Measurements from ENCODE around the gene CCDC116.
"Not testable (repeated sequence)": the region's sequence is repeated elsewhere in the genome, so short reads cannot be mapped to it uniquely, and the experiment has no call there.

CCDC116 gene

DNA sequence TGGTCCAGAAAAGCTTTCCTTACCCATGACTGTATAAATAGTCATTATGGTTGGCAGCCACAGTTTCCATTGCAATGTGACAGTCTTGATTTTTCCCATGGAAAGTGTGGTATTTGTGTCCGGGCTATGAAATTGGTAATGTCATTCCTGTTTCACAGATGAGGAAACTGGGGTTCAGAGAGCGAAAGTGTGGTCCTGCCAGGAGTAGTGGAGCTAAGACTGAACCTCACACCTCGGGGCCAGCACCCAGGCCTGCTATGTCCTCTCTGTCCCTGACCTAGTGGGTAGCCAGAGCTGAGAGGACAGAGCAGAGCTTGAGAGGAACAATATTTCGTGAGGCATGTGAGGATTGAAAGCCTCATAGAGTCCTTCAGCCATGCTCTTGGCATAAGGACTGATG, 1.5 kb upstream of the CCDC116 start:
- DNase-seq (ENCODE audit: low read depth): no peak

DNA sequence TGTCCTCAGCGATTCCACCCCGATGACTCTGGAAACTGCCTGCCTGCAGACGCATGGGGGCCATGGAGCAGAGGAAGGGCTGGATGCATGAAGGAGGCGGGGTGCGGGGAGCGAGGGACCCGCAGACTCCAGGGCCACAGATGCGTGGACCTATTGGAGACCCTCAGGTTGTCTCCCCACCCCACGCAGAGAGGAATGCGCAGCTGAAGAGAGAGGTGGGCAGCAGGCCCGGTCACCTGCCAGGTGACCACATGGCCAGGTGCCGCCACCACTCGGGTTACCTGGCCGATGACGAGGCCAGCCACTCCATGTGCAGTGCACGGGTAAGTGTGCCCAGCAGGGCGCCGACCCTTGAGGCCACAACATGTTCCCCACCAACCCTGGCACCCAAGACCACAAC, 371 bp downstream of the CCDC116 start:
- no peak for DNase-seq (ENCODE audit: low read depth)

DNA sequence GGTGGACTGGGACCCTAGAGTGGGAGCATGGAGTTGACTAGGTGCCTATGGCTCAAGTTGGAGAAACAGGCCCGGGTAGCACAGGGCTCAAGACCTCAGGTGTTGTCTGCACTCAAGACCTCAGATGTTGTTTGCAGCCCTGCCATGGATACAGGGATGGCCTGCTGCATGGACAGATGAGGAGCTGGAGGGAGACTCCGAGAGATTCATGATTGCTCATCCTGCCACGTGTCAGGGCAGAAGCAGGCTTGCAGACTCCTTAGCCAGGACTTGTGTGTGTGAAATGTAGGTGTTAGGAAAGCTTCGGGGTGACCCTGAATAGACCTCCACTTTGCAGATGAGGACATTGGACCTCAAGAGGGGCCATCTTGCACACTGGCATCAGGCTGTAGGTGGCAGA, 921 bp downstream of the CCDC116 start:
- no peak for DNase-seq (ENCODE audit: low read depth)

DNA sequence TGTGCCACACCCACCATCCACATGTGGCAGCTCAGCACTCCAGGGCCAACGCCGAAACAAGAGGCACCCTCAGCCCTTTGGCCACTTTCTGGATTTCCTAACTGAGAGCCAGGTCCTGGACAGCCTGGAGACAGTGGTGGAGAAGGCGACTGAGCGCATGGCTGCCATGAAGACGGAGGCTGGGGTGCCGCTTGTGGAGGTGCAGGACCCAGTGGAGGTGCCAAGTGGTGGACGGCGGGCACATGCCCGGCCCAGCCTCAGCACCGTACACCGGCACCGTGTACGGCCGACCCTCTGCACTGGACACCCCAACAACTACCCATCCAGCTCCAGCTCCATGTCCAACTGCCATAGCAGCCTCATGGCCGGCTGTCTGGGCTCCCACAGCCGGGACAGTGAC, 1.5 kb downstream of the CCDC116 start:
- DNase-seq (ENCODE audit: low read depth): no peak

DNA sequence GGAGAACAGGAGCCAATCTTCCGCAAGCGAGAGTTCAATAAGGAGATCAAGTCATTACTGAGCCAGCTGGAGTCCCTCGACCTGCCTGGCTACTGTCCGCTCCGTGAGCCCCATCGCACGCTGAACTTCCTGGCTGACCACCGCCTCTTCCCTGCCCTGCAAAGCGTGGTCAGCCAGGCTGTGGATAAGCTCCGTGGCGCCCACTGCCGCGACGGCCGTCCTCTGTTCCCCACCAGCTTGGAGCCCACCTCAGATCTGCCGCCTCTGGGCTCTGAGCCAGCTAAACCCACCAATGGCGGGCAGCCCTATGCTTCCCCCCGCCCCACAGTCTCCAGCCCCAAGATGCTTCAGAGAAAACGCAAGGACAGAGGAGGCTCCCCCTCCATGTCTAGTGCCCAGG, 2.3 kb downstream of the CCDC116 start:
- DNase-seq (ENCODE audit: low read depth): no peak

DNA sequence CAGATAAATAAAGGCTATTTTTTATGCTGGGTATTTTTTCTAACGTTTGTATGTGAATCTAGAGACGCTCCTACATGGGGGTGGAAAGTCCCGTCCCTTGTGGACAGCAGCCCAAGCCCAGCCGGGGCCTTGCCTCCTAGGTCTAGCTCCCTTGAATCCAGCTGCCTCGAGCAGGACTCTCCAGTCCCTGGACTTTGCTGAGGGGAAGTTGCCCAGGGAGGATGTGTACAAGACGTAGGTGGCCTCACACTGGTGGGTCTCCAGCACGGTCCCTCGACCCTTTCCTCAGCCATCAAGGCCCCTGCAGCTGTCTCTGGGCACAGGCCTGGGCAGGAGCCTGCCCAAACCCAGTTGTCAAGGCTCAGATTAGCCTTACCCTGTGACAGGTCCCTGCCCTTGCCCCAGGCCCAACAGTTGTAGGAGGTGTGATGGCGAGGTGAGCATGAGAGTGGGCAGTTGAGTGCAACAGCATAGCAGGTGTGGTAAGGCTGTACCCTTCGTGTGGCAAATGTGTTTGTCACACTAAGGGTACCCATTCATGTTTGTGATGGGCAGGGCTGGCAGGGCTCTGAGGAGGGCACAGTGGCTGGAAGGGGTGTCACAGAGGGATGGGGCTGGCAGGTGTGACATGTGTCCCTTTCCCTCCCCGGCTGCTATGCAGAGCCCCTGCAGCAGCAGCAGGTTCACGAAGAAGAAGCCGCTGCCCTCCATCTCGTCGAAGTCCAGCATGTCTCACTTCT, 3.4 kb downstream of the CCDC116 start:
- DNase-seq (ENCODE audit: low read depth): no peak

DNA sequence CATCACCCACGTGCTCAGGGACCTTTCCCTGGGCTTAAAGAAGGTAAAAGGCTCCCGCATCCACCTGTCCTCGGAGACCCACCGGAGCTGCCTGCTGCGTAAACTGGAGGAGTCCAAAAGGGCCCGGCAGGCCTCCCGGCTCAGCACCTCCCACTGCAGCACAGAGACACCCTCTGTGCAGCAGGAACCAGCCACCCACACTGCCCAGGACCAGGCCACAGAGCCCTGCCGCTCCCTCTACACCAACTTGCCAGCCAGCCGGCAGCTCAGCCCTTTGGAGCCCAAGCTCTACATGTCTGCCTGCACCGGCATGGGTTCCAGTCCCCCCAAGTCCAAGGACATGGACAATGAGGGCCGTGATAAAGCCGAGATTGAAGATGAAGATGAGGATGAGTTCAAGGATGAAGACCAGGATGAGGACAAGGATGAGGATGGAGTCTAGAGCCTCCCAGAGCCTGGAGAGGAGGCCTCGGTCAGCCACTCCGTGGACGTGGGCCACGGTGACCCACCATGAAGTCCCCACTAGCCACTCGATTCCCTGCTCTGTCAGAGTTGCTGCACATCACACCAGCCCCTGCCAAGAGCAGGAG, 4.2 kb downstream of the CCDC116 start:
- DNase-seq (ENCODE audit: low read depth): no peak

DNA sequence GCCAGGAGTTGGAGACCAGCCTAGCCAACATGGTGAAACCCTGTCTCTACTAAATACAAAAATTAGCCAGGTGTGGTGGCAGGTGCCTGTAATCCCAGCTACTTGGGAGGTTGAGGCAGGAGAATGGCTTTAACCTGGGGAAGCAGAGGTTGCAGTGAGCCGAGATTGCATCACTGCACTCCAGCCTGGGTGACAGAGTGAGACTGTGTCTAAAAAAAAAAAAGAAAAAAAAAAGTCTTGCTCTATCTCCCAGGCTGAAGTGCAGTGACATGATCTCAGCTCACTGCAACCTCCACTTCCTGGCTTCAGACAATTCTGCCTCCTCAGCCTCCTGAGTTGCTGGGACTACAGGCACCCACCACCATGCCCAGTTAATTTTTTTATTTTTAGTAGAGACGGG, 4.9 kb downstream of the CCDC116 start:
- DNase-seq (ENCODE audit: low read depth): not testable (repeated sequence)

DNA sequence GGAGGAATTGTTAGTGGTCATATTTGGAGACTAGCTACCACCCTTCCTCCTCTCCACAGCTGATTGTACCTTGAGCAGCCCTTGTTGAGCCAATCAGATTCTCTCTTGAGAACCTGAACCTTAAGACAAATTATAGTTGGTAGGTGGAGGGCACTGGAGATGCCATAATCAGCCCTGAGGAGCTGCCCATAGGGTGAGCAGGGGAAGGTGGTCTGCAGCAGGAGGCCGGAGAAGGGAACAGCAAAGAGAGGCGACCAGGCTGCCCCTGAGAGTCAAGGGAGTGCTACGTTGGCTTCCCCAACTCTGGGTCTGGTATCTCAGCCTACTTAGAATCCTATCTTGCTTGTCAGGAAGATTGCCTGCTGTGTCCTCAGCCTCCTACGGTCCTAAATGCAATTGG, 6.8 kb downstream of the CCDC116 start:
- no peak for DNase-seq (ENCODE audit: low read depth)

DNA sequence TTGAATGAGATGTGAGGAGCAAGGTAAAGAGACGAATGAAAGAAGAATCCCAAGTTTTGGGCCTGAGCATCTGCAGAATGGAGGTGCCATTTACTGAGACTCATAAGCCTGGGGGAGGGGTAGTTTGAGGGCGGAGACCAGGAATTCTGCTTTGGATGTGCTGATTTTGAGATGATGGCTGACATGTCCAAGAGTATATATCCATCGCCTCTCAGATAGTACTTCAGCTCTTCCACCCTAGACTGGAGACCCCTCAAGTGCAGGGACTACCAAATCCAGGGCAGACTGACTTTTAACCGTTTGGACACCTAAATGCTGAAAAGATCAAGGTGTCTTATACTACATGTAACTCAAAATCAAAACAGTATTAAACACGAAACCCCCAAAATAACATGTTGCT, 8.2 kb downstream of the CCDC116 start:
- no peak for DNase-seq (ENCODE audit: low read depth)

DNA sequence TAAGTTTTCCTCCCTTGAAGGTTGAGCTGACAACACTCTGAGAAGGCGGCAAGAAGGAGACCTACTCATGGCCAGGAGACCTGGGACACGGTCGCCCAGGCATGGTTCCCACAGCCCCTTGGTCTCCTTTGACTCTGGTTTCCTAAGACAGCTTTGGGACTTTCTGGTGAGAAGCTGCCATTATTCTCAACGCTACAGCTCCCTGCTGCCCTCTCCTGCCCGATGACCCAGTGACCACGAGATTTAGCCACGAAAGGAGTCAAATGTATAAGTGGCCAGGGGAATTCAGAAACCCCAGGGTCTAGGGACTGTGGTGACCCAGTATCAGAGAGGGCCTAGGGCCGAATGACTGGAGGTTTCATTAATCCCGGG, 8.8 kb downstream of the CCDC116 start:
- DNase-seq (ENCODE audit: low read depth): no peak

DNA sequence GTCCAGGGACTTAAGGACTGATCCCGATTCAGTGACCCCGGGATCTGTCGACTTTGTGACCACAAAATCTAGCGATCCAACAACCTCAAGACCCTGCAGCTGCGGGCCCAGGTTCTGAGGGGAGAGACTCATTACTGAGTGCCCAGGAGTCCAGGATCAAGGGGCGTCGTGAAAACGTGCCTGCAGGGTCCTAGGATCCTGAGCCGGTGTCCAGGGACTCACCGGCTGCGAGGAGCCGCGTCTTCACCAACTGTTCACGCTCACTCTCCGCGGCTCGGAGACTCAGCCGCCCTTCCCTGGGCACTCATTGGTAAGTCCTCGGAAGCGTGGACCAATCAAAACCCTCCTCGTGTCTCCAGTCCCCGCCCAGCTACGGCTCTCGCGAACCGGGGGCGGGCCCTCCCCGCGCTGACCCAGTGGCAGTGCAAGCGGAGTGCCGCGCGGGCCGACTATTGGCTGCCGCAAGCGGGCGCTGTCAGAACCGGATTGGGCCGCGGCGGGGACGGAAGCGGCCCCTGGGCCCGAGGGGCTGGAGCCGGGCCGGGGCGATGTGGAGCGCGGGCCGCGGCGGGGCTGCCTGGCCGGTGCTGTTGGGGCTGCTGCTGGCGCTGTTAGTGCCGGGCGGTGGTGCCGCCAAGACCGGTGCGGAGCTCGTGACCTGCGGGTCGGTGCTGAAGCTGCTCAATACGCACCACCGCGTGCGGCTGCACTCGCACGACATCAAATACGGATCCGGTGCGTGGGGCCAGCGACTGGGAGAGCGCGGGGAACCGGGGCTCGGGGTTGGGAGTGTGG, 9.4 kb downstream of the CCDC116 start, which contains the start of gene SDF2L1:
SDF2L1 (plus strand) TSS at position 514 of the 795 bp plus-strand sequence; CDS start at position 549, 35 bp downstream.
- DNase-seq (ENCODE audit: low read depth): peak; percentile 98

DNA sequence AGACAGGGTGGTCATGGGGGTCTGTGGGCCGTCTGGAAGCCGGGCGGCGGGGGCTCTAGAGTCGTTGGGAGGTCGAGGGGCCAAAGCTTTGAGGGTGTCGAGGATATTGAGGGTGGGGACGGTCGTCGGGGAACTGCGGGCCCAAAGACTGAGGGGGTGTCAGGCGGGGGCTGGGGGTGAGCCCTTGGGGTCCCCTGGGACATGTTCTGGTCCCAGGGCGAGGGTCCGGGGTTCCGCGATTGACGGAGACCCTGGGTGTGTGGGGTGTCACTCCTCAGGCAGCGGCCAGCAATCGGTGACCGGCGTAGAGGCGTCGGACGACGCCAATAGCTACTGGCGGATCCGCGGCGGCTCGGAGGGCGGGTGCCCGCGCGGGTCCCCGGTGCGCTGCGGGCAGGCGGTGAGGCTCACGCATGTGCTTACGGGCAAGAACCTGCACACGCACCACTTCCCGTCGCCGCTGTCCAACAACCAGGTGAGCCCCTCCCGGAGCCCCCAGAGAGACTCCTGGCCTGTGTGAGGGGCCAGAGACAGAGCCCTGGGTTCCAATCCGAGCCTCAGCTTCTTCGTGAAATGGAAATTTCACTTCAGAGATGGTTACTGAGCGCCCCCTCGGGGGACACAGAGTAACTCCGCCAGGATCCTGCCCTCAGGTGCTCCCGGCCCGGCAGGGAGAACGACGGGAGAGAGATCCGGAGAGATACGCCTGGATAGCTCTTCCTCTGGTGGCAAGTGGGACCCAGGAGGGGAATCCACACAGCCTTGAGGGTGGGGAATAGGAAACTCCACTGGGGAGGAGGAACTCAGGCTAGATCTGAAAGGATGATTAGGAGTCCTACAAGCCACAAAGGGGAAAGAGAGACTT, 10.3 kb downstream of the CCDC116 start:
- DNase-seq (ENCODE audit: low read depth): no peak

DNA sequence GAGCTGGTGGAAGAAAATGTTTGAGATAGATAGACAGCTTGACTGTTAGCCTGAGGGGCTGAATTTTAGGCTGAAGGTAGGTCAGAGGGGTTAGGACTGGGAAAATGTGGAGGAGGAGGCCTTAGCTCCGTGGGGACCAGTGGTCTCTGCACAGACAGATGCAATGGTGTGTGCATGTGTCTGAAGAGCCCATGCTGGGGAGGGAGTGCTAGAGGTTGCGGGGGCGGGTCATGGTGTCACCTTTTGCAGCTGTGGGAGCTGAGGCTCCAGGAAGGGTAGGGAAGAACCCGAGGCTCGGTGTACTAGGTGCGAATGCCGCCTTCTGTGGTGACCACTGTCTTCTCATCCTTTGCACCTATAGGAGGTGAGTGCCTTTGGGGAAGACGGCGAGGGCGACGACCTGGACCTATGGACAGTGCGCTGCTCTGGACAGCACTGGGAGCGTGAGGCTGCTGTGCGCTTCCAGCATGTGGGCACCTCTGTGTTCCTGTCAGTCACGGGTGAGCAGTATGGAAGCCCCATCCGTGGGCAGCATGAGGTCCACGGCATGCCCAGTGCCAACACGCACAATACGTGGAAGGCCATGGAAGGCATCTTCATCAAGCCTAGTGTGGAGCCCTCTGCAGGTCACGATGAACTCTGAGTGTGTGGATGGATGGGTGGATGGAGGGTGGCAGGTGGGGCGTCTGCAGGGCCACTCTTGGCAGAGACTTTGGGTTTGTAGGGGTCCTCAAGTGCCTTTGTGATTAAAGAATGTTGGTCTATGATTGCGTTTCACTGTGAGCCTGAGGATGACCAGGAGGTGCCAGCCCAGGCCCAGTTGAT, 11.2 kb downstream of the CCDC116 start:
- no peak for DNase-seq (ENCODE audit: low read depth)

DNA sequence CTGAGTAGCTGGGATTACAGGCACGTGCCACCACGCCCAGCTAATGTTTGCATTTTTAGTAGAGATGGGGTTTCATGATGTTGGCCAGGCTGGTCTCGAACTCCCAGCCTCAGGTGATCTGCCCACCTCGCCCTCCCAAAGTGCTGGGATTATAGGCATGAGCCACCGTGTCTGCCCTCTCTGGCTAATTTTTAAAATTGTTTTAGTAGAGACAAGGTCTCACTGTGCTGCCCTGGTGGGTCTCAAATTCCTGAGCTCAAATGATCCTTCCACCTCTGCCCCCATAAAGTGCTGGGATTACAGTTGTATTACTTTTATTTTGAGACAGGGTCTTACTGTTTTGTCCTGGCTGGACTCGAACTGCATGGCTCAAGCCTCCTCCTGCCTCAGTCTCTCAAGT, 13.0 kb downstream of the CCDC116 start:
- DNase-seq (ENCODE audit: low read depth): not testable (repeated sequence)

DNA sequence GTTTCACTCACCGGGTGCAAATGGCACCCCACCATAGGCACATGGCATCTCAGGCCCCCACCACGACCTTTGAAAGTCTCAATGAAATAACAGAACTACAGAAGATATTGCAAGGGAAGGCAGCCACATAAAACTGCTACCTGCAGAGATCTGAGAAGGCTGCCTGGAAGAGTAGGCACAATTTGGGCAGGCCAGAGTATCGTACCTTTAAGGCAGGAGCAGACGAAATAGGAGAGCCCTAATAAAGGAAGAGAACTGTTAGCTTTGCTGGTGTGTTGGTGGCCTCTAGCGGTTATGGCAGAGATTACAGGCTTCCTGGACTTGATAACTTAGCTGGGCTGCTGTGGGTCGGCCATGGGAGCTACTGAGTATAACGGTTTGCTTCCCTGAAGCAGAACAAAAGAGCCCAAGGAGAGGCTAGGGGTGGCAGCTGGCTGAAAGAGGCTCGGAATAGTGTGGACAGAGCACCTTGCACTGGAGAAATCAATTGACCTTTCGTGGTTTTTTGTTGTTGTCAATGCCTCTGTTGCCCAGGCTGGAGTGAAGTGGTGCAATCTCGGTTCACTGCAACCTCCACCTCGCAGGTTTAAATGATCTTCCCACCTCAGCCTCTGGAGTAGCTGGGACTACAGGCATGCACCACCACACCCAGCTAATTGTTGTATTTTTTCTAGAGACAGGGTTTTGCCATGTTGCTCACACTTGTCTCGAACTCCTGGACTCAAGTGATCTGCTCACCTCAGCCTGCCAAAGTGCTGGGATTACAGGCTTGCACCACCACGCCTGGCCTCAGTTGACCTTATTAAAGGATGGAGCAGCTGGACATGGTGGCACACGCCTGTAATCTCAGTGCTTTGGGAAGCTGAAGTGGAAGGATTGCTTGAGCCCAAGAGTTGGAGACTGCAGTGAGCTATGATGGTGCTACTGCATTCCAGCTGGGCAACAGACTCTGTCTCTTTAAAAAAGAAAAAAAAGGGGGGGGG, 14.3 kb downstream of the CCDC116 start:
- peak; percentile 62 for DNase-seq (ENCODE audit: low read depth)

DNA sequence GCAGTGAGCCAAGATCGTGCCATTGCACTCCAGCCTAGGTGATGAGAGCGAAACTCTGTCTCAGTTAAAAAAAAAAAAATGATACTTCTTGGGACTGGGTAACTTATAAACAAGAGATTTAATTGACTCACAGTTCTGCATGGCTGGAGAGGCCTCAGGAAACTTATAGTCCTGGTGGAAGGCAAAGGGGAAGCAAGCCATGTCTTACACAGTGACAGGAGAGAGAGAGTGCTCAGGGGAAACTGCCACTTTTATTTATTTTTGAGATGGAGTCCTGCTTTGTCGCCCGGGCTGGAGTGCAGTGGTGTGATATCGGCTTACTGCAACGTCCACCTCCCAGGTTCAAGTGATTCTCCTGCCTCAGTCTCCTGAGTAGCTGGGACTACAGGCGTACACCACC, 17.7 kb downstream of the CCDC116 start:
- no peak for DNase-seq (ENCODE audit: low read depth)

DNA sequence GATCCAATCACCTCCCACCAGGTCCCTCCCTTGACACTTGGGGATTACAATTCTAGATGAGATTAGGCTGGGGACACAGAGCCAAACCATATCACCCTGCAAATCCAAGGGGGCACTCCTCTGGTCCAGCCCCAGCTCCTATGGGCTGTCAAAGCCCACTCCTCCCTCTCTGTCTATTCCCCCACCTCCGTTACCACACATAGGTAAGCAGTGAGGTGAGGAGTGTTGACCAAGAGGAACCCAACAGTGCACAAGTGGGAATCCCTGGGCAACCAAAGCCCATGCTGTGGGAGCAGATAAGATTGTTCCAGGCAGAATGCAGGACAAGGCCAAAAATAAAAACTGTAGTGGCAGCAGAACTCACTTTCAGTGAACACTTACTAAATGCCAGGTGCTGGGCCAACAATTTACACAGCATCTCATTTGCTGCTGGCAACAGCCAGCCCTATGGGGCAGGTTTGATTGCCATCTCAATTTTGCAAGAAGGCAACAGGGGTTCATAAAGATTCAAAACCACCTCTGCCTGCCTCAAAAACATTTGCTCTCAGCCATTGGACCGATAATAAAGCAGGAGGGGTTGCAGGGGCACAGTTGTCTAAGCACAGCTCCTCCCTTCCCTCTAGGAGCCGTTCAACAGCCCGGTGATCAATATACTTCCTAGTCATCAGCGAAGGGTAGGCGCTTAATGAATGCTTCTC, 18.4 kb downstream of the CCDC116 start:
- no peak for DNase-seq (ENCODE audit: low read depth)

DNA sequence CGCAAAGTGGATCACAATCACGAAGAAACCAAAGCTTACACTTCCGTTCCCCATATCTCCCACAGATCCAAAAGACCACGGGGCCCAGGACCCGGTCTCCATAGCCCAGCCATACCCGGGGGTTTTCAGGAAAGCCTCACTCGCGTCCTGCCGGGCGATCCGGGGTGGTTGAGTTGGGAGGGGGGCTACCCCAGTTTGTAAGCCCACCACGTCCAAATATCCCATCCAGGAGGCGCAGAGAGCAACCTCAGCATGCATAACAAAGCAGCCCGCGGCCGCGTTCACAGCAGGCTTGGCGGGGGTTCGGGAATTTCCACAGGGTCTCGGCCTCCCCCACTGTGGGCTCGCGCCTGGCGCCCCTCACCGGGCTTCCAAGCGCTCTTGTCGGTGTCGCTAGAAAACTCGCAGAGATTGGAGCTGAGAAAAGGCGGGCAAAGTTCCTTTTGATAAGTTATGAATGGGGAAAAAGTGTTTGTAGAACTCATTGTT, 19.0 kb downstream of the CCDC116 start:
- no peak for DNase-seq (ENCODE audit: low read depth)
